Stomach (tissue), 9 donors: ENCODE data around the gene TMA7. TPM values are rescaled to one million over a fixed set of nuclear protein-coding genes. Genes with fewer than 3 reads are reported as not detected.

Source experiments
- DNase-seq, 2 donors: peaks; one replicate each; pipeline versions ENCODE4 v3.0.0 to v3.0.0-alpha.2; 2013 to 2019
- H3K27ac ChIP-seq, 5 donors: fragments of 200-600 bp in 4 of 5; sonication (generic) in 4 of 5; one replicate each; pipeline ENCODE4 v1.5.1; 2013 to 2019; ENCODE audit warnings: mild to moderate bottlenecking in 1 of 5, moderate library complexity in 1 of 5
- H3K27me3 ChIP-seq, 3 donors: fragments of 200-600 bp; sonication (generic); one replicate each; pipeline ENCODE4 v1.5.1; 2017 to 2019; ENCODE audit warnings: mixed run types in 1 of 3
- H3K36me3 ChIP-seq, 4 donors: fragments of 200-600 bp; sonication (generic); 1 replicate in 3 of 4; 2 replicates in 1 of 4; pipeline ENCODE4 v1.5.1; 2016 to 2019
- H3K4me1 ChIP-seq, 4 donors: fragments of 200-600 bp; sonication (generic); one replicate each; pipeline ENCODE4 v1.5.1; 2016 to 2019
- H3K4me3 ChIP-seq, 4 donors: fragments of 200-600 bp; sonication (generic) in 3 of 4; one replicate each; pipeline ENCODE4 v1.5.1; 2016 to 2019; ENCODE audit warnings: mild to moderate bottlenecking in 1 of 4
- H3K9me3 ChIP-seq, 4 donors: fragments of 200-600 bp; sonication (generic); one replicate each; pipeline ENCODE4 v1.5.1; 2016 to 2019
- EP300 ChIP-seq: sonication (generic); formaldehyde crosslinking; IDR thresholded peaks from one replicate; pipeline ENCODE4 v1.6.1; 2017; ENCODE audit warnings: antibody characterized with exemption
- POLR2A ChIP-seq, 4 donors: fragments of 450-650 bp; IDR thresholded peaks; one replicate each; pipeline ENCODE4 v1.6.1; 2016; ENCODE audit warnings: antibody characterized with exemption in 4 of 4, control low read depth in 2 of 4, mild to moderate bottlenecking in 1 of 4, moderate library complexity in 1 of 4
- POLR2AphosphoS5 ChIP-seq, 3 donors: sonication (generic); formaldehyde crosslinking; IDR thresholded peaks; one replicate each; pipeline ENCODE4 v1.6.1; 2016; ENCODE audit warnings: antibody characterized with exemption in 3 of 3
- WGBS, 5 donors: extraction: QIAGEN DNeasy Blood & Tissue Kit in 3 of 5; methylation state at CpG; one replicate each; pipeline versions ENCODE4 v1.1.5 to v1.1.7; 2013 to 2018; 5-methylcytosine and 5-hydroxymethylcytosine counted together
- intact Hi-C: fragments of 100-400 bp; cut with DNase I; formaldehyde crosslinking; loops from one replicate; pipeline ENCODE4 v1.15.1; 2023; ENCODE audit warnings: low total_unique reads
- polyA plus RNA-seq, 3 donors: library from polyadenylated mRNA; stranded (reverse); fragments of 200-250 nt; gene quantifications; one replicate each; pipeline ENCODE4 v1.2.3, GENCODE V29; 2013
- total RNA-seq, 5 donors: library from RNA; depleted of rRNA; stranded (reverse); fragments of >200 nt; gene quantifications; one replicate each; pipeline versions ENCODE4 v1.1.0 to v1.2.3, GENCODE V29; 2014 to 2016
- TF ChIP-seq, protein P1 (sequence below), 7 experiments: fragments of 450-650 bp in 4 of 7; fragments of 200-600 bp in 3 of 7; sonication (generic) in 3 of 7; IDR thresholded peaks; one replicate each; pipeline ENCODE4 v1.5.1; 2016 to 2019; ENCODE audit warnings: antibody characterized with exemption in 7 of 7, control low read depth in 2 of 7, mild to moderate bottlenecking in 1 of 7
- donor health status: healthy with polysubstance abuse.
- donor health status: Bipolar disorder and iron deficiency.
- donor health status: healthy.

TMA7 gene
- total and polyA plus RNA-seq, 8 donors: 107 to 702 (median 266) TPM

DNA sequence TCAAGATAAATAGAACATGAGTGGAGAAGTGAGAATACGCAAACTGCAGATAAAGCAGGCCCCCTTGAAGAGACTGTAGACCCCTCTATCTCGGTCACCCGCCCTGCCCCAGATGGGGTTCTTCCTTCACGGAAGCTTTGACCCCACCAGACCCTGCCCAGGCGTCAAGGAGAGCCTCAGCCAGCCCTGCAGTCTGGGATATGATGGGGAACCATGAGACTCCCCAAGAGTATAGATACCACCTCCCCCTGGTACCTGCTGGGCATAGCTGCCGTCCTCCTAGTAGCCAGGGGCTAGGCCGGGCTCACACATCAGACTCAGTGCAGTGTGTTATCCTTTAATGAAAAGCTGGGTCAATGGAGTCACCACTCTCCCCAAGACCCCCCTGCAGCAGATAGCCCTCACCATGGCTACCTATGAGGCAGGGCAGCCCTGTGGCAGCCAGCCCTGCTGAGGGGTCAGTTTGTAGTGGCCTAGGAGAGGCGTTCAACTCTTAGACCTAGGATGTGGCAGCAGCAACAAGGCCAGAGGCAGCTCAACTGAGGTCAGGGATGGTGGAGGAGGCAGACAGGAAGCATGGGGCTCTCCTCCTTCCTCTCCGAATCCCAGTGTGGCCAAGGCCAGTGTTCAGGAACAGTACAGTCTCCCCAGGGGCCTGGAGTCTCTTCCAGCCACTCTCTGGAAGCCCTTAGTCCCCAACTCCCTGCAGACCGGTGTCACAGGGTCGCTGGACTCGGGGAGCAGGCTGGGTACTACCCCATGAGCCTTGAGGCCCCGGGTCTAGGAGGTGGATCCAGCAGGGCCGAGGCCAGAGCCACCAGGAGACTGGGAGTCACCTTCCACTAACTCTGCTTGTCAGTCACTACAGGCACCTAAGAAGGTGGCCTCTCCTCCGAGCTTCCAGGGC is 36.3 kb upstream of the TMA7 start:
- H3K9me3 ChIP-seq: no peaks in the 10 kb centered on the region
- 78 to 88% (median 86%) methylated on average over 11 to 15 of the region's 15 CpGs for WGBS, 5 donors
- H3K4me3 ChIP-seq: no peak overlapping the region
- peaks cover 0 to 21% (median 16%) of the 10 kb centered on the region in 4 donors for H3K4me1 ChIP-seq
- no peaks in the 10 kb centered on the region for H3K27me3 ChIP-seq
- peaks cover 38 to 60% (median 54%) of the 10 kb centered on the region in 4 donors for H3K36me3 ChIP-seq
- DNase-seq: peak; percentile 1 to 17
- H3K27ac ChIP-seq: peak overlapping the region in 4 of 5 donors; percentile 57 to 87 (median 78)
- TF ChIP-seq POLR2AphosphoS5 (IDR thresholded peaks at IDR 0.05) (no peak), EP300 (no peak), POLR2A (IDR thresholded peaks at IDR 0.05) (no peak)
- TF ChIP-seq, protein P1, sequence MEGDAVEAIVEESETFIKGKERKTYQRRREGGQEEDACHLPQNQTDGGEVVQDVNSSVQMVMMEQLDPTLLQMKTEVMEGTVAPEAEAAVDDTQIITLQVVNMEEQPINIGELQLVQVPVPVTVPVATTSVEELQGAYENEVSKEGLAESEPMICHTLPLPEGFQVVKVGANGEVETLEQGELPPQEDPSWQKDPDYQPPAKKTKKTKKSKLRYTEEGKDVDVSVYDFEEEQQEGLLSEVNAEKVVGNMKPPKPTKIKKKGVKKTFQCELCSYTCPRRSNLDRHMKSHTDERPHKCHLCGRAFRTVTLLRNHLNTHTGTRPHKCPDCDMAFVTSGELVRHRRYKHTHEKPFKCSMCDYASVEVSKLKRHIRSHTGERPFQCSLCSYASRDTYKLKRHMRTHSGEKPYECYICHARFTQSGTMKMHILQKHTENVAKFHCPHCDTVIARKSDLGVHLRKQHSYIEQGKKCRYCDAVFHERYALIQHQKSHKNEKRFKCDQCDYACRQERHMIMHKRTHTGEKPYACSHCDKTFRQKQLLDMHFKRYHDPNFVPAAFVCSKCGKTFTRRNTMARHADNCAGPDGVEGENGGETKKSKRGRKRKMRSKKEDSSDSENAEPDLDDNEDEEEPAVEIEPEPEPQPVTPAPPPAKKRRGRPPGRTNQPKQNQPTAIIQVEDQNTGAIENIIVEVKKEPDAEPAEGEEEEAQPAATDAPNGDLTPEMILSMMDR (IDR thresholded peaks at IDR 0.05): no peak
- intact Hi-C loops: no loop called here

- TF ChIP-seq POLR2A (IDR thresholded peaks at IDR 0.05) (no peak), EP300 (no peak), POLR2AphosphoS5 (IDR thresholded peaks at IDR 0.05) (no peak)
- TF ChIP-seq, protein P1 (IDR thresholded peaks at IDR 0.05): no peak
- Histone ChIP-seq H3K36me3 (peaks cover 45 to 69% (median 63%) of the 10 kb centered on the region in 4 donors), H3K4me1 (peaks cover 0 to 21% (median 16%) of the 10 kb centered on the region in 4 donors), H3K27me3 (no peaks in the 10 kb centered on the region), H3K27ac (peak overlapping the region in 2 of 5 donors; percentile 78 to 87), H3K4me3 (no peak overlapping the region), H3K9me3 (no peaks in the 10 kb centered on the region)
- intact Hi-C loops: no loop called here
- 78 to 82% (median 82%) methylated on average over 18 to 21 of the region's 21 CpGs for WGBS, 5 donors
- peak; percentile 1 to 24 for DNase-seq
Observed at GRCh38 chr3:48404440-48405342, 35.4 kb upstream of the TMA7 start.

DNA sequence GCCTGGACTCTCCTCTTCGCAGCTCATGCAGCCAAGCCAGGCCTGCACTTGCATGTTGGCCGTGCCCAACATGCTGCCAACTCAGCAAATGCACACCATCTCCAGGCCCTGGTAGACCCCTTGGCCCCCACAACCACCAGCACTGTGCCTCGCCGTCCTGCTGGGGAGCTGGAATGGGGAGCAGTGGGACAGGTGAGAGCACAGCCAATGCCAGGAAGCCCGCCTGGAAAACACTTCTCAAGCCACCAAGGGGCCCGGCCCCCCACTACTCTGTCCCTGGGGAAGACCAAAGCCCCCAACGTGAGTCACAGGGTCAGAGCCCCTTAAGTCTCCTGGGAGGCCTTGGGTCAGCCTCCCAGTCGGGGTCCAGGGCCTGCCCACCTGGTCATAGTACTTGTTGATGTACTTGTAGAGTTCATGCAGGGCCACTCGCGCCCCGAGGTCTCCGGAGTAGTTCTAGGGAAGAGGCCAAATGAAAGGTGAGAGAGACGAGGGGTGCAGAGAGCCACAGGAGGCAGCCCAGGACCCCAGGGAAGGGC is 34.6 kb upstream of the TMA7 start:
- intact Hi-C loops: no loop called here
- TF ChIP-seq EP300: no peak
- no peak for TF ChIP-seq POLR2AphosphoS5 (IDR thresholded peaks at IDR 0.05)
- TF ChIP-seq, protein P1 (IDR thresholded peaks at IDR 0.05): no peak
- TF ChIP-seq POLR2A (IDR thresholded peaks at IDR 0.05): no peak
- peak in 1 of 2 donors; percentile 24 for DNase-seq
- WGBS, 5 donors: 78 to 91% (median 85%) methylated on average over 8 to 13 of the region's 13 CpGs
- Histone ChIP-seq H3K9me3 (no peaks in the 10 kb centered on the region), H3K4me3 (no peak overlapping the region), H3K27ac (peak overlapping the region in 1 of 5 donors; percentile 87), H3K4me1 (peaks cover 0 to 21% (median 16%) of the 10 kb centered on the region in 4 donors), H3K27me3 (no peaks in the 10 kb centered on the region), H3K36me3 (peaks cover 52 to 77% (median 70%) of the 10 kb centered on the region in 4 donors)

DNA sequence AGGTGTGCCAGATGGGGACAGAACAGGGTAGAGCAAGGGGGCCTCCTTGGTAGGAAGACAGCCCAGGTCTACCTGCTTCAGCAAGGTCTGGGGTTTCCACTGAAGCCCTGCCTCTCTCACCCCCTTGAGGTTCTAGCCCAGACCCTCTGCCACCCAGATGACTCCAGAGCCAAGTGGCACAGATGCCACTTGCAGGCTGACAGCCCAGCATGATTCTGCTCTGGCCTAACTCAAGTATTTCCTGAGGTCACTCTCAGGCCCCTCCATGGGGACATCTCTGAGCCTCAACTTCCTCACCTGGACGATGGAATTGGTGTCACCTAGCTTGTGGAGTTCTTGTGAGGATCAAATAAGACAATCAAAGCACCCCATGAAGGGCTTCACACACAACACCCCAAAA is 34.1 kb upstream of the TMA7 start:
- TF ChIP-seq POLR2AphosphoS5 (IDR thresholded peaks at IDR 0.05) (no peak), EP300 (no peak), POLR2A (IDR thresholded peaks at IDR 0.05) (no peak)
- TF ChIP-seq, protein P1 (IDR thresholded peaks at IDR 0.05): no peak
- no peak overlapping the region for H3K4me3 ChIP-seq
- peak in 1 of 2 donors; percentile 1 for DNase-seq
- H3K36me3 ChIP-seq: peaks cover 58 to 82% (median 75%) of the 10 kb centered on the region in 4 donors
- 73 to 81% (median 76%) methylated on average over 1 of the region's 1 CpG for WGBS, 5 donors
- peak overlapping the region in 1 of 5 donors; percentile 87 for H3K27ac ChIP-seq
- intact Hi-C loops: no loop called here
- no peaks in the 10 kb centered on the region for H3K27me3 ChIP-seq
- peaks cover 0 to 21% (median 15%) of the 10 kb centered on the region in 4 donors for H3K4me1 ChIP-seq
- no peaks in the 10 kb centered on the region for H3K9me3 ChIP-seq
